ENCODE data around the gene UAP1L1.

The UAP1L1 gene

GRCh38 chr9:137069508-137070091 is 7.7 kb upstream of the UAP1L1 start (continued):
- TF ChIP-seq, protein P1, sequence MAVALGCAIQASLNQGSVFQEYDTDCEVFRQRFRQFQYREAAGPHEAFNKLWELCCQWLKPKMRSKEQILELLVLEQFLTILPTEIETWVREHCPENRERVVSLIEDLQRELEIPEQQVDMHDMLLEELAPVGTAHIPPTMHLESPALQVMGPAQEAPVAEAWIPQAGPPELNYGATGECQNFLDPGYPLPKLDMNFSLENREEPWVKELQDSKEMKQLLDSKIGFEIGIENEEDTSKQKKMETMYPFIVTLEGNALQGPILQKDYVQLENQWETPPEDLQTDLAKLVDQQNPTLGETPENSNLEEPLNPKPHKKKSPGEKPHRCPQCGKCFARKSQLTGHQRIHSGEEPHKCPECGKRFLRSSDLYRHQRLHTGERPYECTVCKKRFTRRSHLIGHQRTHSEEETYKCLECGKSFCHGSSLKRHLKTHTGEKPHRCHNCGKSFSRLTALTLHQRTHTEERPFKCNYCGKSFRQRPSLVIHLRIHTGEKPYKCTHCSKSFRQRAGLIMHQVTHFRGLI (tag by site-specific recombination; IDR thresholded peaks at IDR 0.05), result peak; percentile 97
- TF ChIP-seq PRDM10 (tag by site-specific recombination; IDR thresholded peaks at IDR 0.05), result peak; percentile 45
- TF ChIP-seq KLF10 (tag by site-specific recombination; IDR thresholded peaks at IDR 0.05), result no peak
- TF ChIP-seq ZBTB7A (tag by site-specific recombination; IDR thresholded peaks at IDR 0.05; ENCODE audit: low read depth), result no peak
- TF ChIP-seq GLI2 (tag by site-specific recombination; IDR thresholded peaks at IDR 0.05; ENCODE audit: borderline replicate concordance, low read depth), result no peak
- no peak for TF ChIP-seq ZXDB (tag by site-specific recombination; IDR thresholded peaks at IDR 0.05)
- no peak for TF ChIP-seq ZNF324 (tag by site-specific recombination; IDR thresholded peaks at IDR 0.05)
- no peak for TF ChIP-seq ZFP3 (tag by site-specific recombination; IDR thresholded peaks at IDR 0.05; ENCODE audit: low read depth)
- TF ChIP-seq ZNF133 (tag by site-specific recombination; IDR thresholded peaks at IDR 0.05), result no peak
- TF ChIP-seq TCF7L2 (IDR thresholded peaks at IDR 0.05; ENCODE audit: borderline replicate concordance, low read depth, low read length), result no peak
- TF ChIP-seq ZNF610 (tag by site-specific recombination; IDR thresholded peaks at IDR 0.05; ENCODE audit: borderline replicate concordance), result no peak
- TF ChIP-seq SETDB1 (IDR thresholded peaks at IDR 0.05; ENCODE audit: insufficient read length, low read length), result no peak
- TF ChIP-seq ZNF433 (tag by site-specific recombination; IDR thresholded peaks at IDR 0.05; ENCODE audit: low read depth), result no peak
- TF ChIP-seq ZNF184 (tag by site-specific recombination; IDR thresholded peaks at IDR 0.05), result no peak
- TF ChIP-seq ZNF549 (tag by site-specific recombination; IDR thresholded peaks at IDR 0.05), result no peak
- TF ChIP-seq ZNF645 (tag by site-specific recombination; IDR thresholded peaks at IDR 0.05), result no peak
- TF ChIP-seq, protein P2, sequence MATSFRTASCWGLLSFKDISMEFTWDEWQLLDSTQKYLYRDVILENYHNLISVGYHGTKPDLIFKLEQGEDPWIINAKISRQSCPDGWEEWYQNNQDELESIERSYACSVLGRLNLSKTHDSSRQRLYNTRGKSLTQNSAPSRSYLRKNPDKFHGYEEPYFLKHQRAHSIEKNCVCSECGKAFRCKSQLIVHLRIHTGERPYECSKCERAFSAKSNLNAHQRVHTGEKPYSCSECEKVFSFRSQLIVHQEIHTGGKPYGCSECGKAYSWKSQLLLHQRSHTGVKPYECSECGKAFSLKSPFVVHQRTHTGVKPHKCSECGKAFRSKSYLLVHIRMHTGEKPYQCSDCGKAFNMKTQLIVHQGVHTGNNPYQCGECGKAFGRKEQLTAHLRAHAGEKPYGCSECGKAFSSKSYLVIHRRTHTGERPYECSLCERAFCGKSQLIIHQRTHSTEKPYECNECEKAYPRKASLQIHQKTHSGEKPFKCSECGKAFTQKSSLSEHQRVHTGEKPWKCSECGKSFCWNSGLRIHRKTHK (tag by site-specific recombination; IDR thresholded peaks at IDR 0.05), result no peak
- TF ChIP-seq ZBTB8A (tag by site-specific recombination; IDR thresholded peaks at IDR 0.05), result peak; percentile 60
- no peak for TF ChIP-seq ZNF335 (tag by site-specific recombination; conservative IDR thresholded peaks at IDR 0.05)
